ENCODE data around the gene LMBR1. TPM values are rescaled to one million over a fixed set of nuclear protein-coding genes. Genes with fewer than 3 reads are reported as not detected.

LMBR1 gene
- total and polyA plus RNA-seq, 2 donors (not counting 1 experiment from before 2014, with no cell fraction given), result 30.8 to 41.6 TPM

DNA sequence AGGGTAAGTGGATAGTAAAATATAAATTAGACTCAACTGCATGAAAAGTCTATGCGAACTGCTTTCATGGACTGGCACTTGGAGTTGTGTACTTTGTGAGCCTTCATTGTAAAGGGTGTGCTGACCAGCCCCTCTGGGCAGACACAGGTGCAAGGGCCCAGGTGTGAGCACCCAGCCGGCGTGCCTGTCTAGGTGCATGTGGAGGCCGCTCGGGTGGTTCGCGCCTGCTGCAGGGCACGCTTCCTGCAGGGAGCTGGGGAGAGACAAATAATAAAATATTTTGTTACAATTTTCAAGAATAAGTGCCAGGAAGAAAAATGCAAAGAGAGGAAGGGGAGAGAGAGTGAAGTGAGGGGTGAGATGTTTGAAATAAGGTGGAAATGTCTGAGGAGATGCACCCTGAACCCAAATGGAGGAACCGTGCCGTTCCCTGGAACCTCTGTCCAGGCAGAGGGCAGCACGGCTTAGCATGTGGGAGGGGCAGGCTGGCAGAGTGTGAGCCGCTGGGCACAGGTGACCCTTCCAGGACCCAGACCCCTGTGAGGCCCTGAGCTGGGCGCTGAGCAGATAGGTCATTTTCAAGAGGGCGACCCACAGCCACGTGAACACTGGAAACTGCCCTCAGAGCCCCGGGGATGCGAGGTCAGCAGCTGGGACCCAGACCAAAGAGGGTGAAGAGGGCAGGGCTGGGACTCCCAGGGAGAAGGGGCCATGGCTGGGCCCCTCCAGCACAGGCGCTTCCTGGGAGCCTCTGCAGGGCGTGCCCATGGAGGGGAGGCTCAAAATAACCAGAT, 223.8 kb downstream of the LMBR1 start:
- no peak for TF ChIP-seq EZH2 (IDR thresholded peaks at IDR 0.05; ENCODE audit: low read length, missing control alignments)
- TF ChIP-seq, protein P1, sequence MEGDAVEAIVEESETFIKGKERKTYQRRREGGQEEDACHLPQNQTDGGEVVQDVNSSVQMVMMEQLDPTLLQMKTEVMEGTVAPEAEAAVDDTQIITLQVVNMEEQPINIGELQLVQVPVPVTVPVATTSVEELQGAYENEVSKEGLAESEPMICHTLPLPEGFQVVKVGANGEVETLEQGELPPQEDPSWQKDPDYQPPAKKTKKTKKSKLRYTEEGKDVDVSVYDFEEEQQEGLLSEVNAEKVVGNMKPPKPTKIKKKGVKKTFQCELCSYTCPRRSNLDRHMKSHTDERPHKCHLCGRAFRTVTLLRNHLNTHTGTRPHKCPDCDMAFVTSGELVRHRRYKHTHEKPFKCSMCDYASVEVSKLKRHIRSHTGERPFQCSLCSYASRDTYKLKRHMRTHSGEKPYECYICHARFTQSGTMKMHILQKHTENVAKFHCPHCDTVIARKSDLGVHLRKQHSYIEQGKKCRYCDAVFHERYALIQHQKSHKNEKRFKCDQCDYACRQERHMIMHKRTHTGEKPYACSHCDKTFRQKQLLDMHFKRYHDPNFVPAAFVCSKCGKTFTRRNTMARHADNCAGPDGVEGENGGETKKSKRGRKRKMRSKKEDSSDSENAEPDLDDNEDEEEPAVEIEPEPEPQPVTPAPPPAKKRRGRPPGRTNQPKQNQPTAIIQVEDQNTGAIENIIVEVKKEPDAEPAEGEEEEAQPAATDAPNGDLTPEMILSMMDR (conservative IDR thresholded peaks at IDR 0.05 in 1 of 2, IDR thresholded peaks at IDR 0.05 in 1 of 2; ENCODE audit: low read depth in 1 of 2, low read length in 2 of 2), result no peak

DNA sequence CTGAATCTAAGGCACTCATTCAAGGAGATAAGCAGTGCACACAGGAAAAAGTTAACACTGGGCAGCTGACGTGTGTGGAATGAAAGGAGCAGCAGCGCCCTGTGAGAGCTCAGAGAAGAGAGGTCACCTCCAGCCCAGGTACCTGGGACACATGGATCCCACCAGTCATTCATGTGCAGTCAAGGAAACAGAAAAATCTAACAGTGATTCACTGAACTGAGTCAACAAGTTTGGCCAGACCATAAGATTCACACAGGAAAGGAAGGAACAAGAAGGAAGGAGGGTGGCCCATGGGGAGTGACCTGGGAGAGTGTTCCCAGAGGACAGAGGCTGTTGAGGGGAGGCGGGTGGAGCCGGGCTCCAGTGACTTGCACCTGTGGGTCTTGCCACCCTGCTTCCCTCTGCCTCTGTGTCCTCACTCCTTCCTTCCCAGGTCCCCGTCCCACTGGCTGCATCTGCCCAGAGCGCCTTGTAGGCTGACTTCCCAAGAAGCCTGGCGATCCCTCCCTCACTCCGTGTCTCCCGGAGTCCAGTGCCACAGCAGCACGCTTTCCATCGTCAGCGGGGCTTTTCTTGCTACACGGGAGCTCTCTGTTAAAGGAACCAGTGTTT, 224.7 kb downstream of the LMBR1 start:
- DNase-seq (ENCODE audit: low read depth in 2 of 2), result no peak
- no peak for TF ChIP-seq EZH2 (IDR thresholded peaks at IDR 0.05; ENCODE audit: low read length, missing control alignments)
- TF ChIP-seq, protein P1 (conservative IDR thresholded peaks at IDR 0.05 in 1 of 2, IDR thresholded peaks at IDR 0.05 in 1 of 2; ENCODE audit: low read depth in 1 of 2, low read length in 2 of 2), result no peak
- no peak overlapping the region for H3K9ac ChIP-seq (ENCODE audit: insufficient read depth, low read length)

More for the DNA sequence above, 223.8 kb downstream of the LMBR1 start:
- H3K9ac ChIP-seq (ENCODE audit: insufficient read depth, low read length), result no peak overlapping the region
- H3K4me3 ChIP-seq (replicated peaks in 1 of 4; ENCODE audit: control extremely low read depth in 1 of 4, insufficient read depth in 1 of 4, low read depth in 3 of 4, low read length in 4 of 4), result no peak overlapping the region
- H3K4me2 ChIP-seq (ENCODE audit: extremely low read depth, insufficient read depth, low read length), result no peak overlapping the region
- H3K9me3 ChIP-seq (ENCODE audit: control insufficient read depth, insufficient read depth, low read depth, low read length), result no peaks in the 10 kb centered on the region
- H2AFZ ChIP-seq (ENCODE audit: low read length), result no peak overlapping the region
- DNase-seq (ENCODE audit: low read depth in 2 of 2), result no peak
- H3K4me1 ChIP-seq (ENCODE audit: control insufficient read depth, extremely low read depth, insufficient read depth, low read length), result no peaks in the 10 kb centered on the region
- H3K36me3 ChIP-seq (ENCODE audit: control insufficient read depth, insufficient read depth, low read length), result no peaks in the 10 kb centered on the region
- no peaks in the 10 kb centered on the region for H3K79me2 ChIP-seq (ENCODE audit: control insufficient read depth, insufficient read depth, low read length)
- no peaks in the 10 kb centered on the region for H4K20me1 ChIP-seq (ENCODE audit: control insufficient read depth, extremely low read depth, insufficient read depth, low read length)
- H3K27me3 ChIP-seq (ENCODE audit: control insufficient read depth, insufficient read depth, low read length), result no peaks in the 10 kb centered on the region
- H3K27ac ChIP-seq (ENCODE audit: insufficient read depth, low read length), result no peak overlapping the region

DNA sequence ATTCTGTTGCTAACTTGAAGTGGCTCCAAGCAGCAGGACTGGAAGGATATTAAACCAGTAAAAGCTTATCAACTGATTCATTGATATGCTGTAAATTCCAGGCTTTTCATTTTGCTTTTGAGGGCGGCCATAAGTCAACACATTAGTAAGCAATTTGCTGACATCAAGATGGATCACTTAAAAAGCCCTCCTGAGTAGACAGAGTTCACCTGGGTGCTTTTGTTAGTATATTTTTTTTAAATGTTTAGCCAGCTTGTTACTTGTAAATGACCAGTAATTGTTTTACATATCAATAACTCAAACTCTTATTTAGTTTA, 225.9 kb downstream of the LMBR1 start:
- H4K20me1 ChIP-seq (ENCODE audit: control insufficient read depth, extremely low read depth, insufficient read depth, low read length), result no peaks in the 10 kb centered on the region
- no peaks in the 10 kb centered on the region for H3K27me3 ChIP-seq (ENCODE audit: control insufficient read depth, insufficient read depth, low read length)
- no peak overlapping the region for H3K9ac ChIP-seq (ENCODE audit: insufficient read depth, low read length)
- no peak overlapping the region for H3K4me3 ChIP-seq (replicated peaks in 1 of 4; ENCODE audit: control extremely low read depth in 1 of 4, insufficient read depth in 1 of 4, low read depth in 3 of 4, low read length in 4 of 4)
- no peak overlapping the region for H3K4me2 ChIP-seq (ENCODE audit: extremely low read depth, insufficient read depth, low read length)
- no peaks in the 10 kb centered on the region for H3K9me3 ChIP-seq (ENCODE audit: control insufficient read depth, insufficient read depth, low read depth, low read length)
- DNase-seq (ENCODE audit: low read depth in 2 of 2), result no peak
- H2AFZ ChIP-seq (ENCODE audit: low read length), result no peak overlapping the region
- no peaks in the 10 kb centered on the region for H3K79me2 ChIP-seq (ENCODE audit: control insufficient read depth, insufficient read depth, low read length)
- H3K36me3 ChIP-seq (ENCODE audit: control insufficient read depth, insufficient read depth, low read length), result no peaks in the 10 kb centered on the region
- TF ChIP-seq EZH2 (IDR thresholded peaks at IDR 0.05; ENCODE audit: low read length, missing control alignments), result no peak
- TF ChIP-seq, protein P1 (conservative IDR thresholded peaks at IDR 0.05 in 1 of 2, IDR thresholded peaks at IDR 0.05 in 1 of 2; ENCODE audit: low read depth in 1 of 2, low read length in 2 of 2), result no peak
- no peaks in the 10 kb centered on the region for H3K4me1 ChIP-seq (ENCODE audit: control insufficient read depth, extremely low read depth, insufficient read depth, low read length)
- no peak overlapping the region for H3K27ac ChIP-seq (ENCODE audit: insufficient read depth, low read length)

More for the DNA sequence above, 224.7 kb downstream of the LMBR1 start:
- Histone ChIP-seq H3K4me2 (ENCODE audit: extremely low read depth, insufficient read depth, low read length) (no peak overlapping the region), H3K27me3 (ENCODE audit: control insufficient read depth, insufficient read depth, low read length) (no peaks in the 10 kb centered on the region), H2AFZ (ENCODE audit: low read length) (no peak overlapping the region), H3K79me2 (ENCODE audit: control insufficient read depth, insufficient read depth, low read length) (no peaks in the 10 kb centered on the region), H3K27ac (ENCODE audit: insufficient read depth, low read length) (no peak overlapping the region), H3K36me3 (ENCODE audit: control insufficient read depth, insufficient read depth, low read length) (no peaks in the 10 kb centered on the region), H3K4me3 (replicated peaks in 1 of 4; ENCODE audit: control extremely low read depth in 1 of 4, insufficient read depth in 1 of 4, low read depth in 3 of 4, low read length in 4 of 4) (no peak overlapping the region), H3K9me3 (ENCODE audit: control insufficient read depth, insufficient read depth, low read depth, low read length) (no peaks in the 10 kb centered on the region), H3K4me1 (ENCODE audit: control insufficient read depth, extremely low read depth, insufficient read depth, low read length) (no peaks in the 10 kb centered on the region), H4K20me1 (ENCODE audit: control insufficient read depth, extremely low read depth, insufficient read depth, low read length) (no peaks in the 10 kb centered on the region)

All from fibroblast of lung (primary cell).